ENCODE data around the gene EIF3D. TPM values are rescaled to one million over a fixed set of nuclear protein-coding genes. Genes with fewer than 3 reads are reported as not detected.
A peak's percentile ranks its signal among the peaks of the same experiment; 100 is the strongest.

EIF3D gene
- total RNA-seq, 3 donors from 2014 or later (not counting 1 experiment from before 2014, with no cell fraction given), result 205 to 251 (median 215) TPM

DNA sequence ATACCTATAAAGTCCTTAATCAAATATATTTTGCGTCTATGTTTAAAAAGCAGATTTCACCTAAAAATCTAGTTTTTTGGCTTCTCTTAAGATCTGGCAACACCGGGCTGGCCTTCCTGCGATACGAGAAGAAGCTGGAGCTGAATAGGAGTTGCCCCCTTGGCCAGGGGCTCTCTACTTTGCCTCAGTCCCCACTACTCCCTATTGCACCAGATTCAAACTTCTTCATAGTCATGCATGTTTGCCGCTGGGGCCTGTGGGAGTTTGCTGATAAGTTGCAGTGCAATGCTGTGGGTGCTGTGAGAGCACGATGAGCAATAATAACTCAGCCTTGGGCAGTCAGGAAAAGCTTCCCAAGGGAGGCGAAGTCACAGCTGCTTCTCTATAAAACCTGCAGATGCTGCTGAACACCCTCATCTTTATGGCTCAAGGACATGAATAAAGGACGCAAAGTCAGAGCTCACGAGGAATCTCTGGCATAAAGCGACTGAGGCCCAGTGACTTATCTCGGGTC lies 15.2 kb upstream of the EIF3D start:
- DNase-seq (no peak), ATAC-seq (no peak)
- no peaks in the 10 kb centered on the region for H3K36me3 ChIP-seq (ENCODE audit: control insufficient read depth, insufficient read depth, low read length)
- Mint-ChIP-seq H3K36me3 (no peaks in the 10 kb centered on the region), H3K4me3 (no peak overlapping the region), H3K27ac (no peak overlapping the region), H3K4me1 (peaks cover 0 to 5% of the 10 kb centered on the region in 2 donors), H3K27me3 (ENCODE audit: low read depth in 2 of 2) (peaks cover 18% of the 10 kb centered on the region in 2 donors), H3K9me3 (no peaks in the 10 kb centered on the region)
- intact Hi-C loops (cut with micrococcal nuclease), result no loop called here
- TF ChIP-seq, protein P1, sequence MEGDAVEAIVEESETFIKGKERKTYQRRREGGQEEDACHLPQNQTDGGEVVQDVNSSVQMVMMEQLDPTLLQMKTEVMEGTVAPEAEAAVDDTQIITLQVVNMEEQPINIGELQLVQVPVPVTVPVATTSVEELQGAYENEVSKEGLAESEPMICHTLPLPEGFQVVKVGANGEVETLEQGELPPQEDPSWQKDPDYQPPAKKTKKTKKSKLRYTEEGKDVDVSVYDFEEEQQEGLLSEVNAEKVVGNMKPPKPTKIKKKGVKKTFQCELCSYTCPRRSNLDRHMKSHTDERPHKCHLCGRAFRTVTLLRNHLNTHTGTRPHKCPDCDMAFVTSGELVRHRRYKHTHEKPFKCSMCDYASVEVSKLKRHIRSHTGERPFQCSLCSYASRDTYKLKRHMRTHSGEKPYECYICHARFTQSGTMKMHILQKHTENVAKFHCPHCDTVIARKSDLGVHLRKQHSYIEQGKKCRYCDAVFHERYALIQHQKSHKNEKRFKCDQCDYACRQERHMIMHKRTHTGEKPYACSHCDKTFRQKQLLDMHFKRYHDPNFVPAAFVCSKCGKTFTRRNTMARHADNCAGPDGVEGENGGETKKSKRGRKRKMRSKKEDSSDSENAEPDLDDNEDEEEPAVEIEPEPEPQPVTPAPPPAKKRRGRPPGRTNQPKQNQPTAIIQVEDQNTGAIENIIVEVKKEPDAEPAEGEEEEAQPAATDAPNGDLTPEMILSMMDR (IDR thresholded peaks at IDR 0.05), result no peak
- peaks cover under 1% of the 10 kb centered on the region for H3K4me1 ChIP-seq (ENCODE audit: control insufficient read depth, insufficient read depth, low read length)
- H3K9me3 ChIP-seq (ENCODE audit: control insufficient read depth, insufficient read depth, low read length), result no peaks in the 10 kb centered on the region
- no peaks in the 10 kb centered on the region for H3K27me3 ChIP-seq (ENCODE audit: control insufficient read depth, insufficient read depth, low read length)
- no peak overlapping the region for H3K4me3 ChIP-seq (ENCODE audit: low read length)
- H3K27ac ChIP-seq (ENCODE audit: low read length), result no peak overlapping the region
- 84% methylated on average over 11 of the region's 11 CpGs for WGBS (ENCODE audit: insufficient coverage)

DNA sequence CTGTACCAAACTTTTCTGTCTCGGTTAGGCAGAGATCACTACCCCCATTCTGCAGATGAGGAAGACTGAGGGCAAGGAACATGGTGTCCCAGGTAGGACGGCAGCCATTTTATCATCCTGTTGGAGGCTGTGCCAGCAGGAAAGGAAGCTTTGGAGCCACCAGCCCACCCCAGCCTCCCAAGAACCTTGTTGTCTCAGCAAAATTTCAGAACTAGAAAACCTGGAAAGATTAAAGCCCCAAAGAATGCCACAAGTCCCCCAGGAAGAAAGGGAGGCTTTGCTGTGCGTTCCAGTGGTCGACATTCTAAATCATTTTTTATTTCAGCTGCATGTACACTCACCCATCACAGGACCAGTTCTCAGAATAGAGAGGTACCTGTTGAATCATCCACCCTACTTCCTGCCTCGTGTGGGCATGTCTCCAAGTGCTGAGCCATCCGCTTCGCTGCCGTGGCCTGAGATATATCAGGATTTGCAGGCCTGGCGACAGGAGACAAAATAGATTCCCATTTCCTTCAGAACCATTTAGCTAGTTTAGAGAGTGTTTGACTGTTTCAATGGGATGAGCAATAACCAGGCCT lies 13.0 kb upstream of the EIF3D start:
- ATAC-seq (no peak), DNase-seq (peak in 1 of 2 donors; percentile 21)
- Mint-ChIP-seq H3K4me1 (peaks cover 0 to 5% of the 10 kb centered on the region in 2 donors), H3K27ac (no peak overlapping the region), H3K9me3 (no peaks in the 10 kb centered on the region), H3K4me3 (no peak overlapping the region), H3K36me3 (no peaks in the 10 kb centered on the region), H3K27me3 (ENCODE audit: low read depth in 2 of 2) (peaks cover 11 to 15% of the 10 kb centered on the region in 2 donors)
- no peaks in the 10 kb centered on the region for H3K27me3 ChIP-seq (ENCODE audit: control insufficient read depth, insufficient read depth, low read length)
- intact Hi-C loops (cut with micrococcal nuclease), result no loop called here
- TF ChIP-seq, protein P1 (IDR thresholded peaks at IDR 0.05), result no peak
- H3K36me3 ChIP-seq (ENCODE audit: control insufficient read depth, insufficient read depth, low read length), result no peaks in the 10 kb centered on the region
- no peaks in the 10 kb centered on the region for H3K9me3 ChIP-seq (ENCODE audit: control insufficient read depth, insufficient read depth, low read length)
- no peaks in the 10 kb centered on the region for H3K4me1 ChIP-seq (ENCODE audit: control insufficient read depth, insufficient read depth, low read length)
- WGBS (ENCODE audit: insufficient coverage), result 38% methylated on average over 8 of the region's 9 CpGs
- H3K27ac ChIP-seq (ENCODE audit: low read length), result no peak overlapping the region
- no peak overlapping the region for H3K4me3 ChIP-seq (ENCODE audit: low read length)

DNA sequence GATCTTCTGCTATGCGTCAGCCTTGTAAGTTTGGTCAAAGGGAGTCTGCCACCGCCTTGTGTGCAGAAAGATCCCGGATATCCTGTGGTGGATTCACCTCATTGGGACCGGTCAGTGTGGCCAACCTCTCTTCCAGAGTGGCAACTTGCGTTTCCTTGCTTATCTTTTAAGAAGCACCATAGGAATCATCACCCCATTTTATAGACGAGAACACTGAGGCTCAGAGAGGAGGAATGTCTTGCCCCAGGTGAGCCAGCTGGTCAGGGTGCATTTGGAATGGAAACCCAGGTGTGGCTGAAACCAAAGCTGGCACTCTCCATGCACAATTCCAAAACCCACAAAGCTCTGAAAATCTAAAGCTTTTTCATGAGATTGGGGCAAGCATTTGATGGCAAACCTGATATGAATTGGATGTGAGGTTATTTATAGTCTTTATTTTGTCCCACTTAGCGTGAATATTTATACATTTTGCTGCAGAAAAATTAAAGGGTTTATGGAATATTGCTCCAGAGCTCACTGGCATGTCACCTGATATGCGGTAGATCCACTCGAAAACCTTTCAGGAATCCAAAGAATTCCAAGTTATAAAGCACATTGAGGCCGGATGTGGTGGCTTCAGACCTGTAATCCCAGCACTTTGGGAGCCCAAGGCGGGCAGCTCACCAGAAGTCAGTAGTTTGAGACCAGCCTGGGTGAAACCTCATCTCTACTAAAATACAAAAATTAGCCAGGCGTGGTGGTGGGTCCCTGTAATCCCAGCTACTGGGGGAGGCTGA lies 12.1 kb upstream of the EIF3D start:
- Histone ChIP-seq H3K27me3 (ENCODE audit: control insufficient read depth, insufficient read depth, low read length) (no peaks in the 10 kb centered on the region), H3K9me3 (ENCODE audit: control insufficient read depth, insufficient read depth, low read length) (no peaks in the 10 kb centered on the region), H3K27ac (ENCODE audit: low read length) (no peak overlapping the region), H3K4me1 (ENCODE audit: control insufficient read depth, insufficient read depth, low read length) (no peaks in the 10 kb centered on the region), H3K4me3 (ENCODE audit: low read length) (no peak overlapping the region), H3K36me3 (ENCODE audit: control insufficient read depth, insufficient read depth, low read length) (no peaks in the 10 kb centered on the region)
- peaks cover 3 to 8% of the 10 kb centered on the region in 2 donors for H3K27me3 Mint-ChIP-seq (ENCODE audit: low read depth in 2 of 2)
- H3K9me3 Mint-ChIP-seq, result no peaks in the 10 kb centered on the region
- H3K4me3 Mint-ChIP-seq, result no peak overlapping the region
- TF ChIP-seq, protein P1 (IDR thresholded peaks at IDR 0.05), result no peak
- no peak overlapping the region for H3K27ac Mint-ChIP-seq
- DNase-seq (no peak), ATAC-seq (no peak)
- intact Hi-C loops (cut with micrococcal nuclease), result no loop called here
- 90% methylated on average over 12 of the region's 12 CpGs for WGBS (ENCODE audit: insufficient coverage)
- peaks cover 0 to 2% of the 10 kb centered on the region in 2 donors for H3K4me1 Mint-ChIP-seq
- no peaks in the 10 kb centered on the region for H3K36me3 Mint-ChIP-seq
